Caco-2 (cell line): ENCODE results near the gene AKT3. TPM values are rescaled to one million over a fixed set of nuclear protein-coding genes. Genes with fewer than 3 reads are reported as not detected.
"Not testable (repeated sequence)": the region's sequence is repeated elsewhere in the genome, so short reads cannot be mapped to it uniquely, and the experiment has no call there.

Source experiments
- BruUV-seq: library from RNA; stranded (reverse); fragments of 400-500 nt; replicated peaks from 2 replicates; lab custom pipeline; 2021; lab: Mats Ljungman, UMichigan
- CTCF ChIA-PET: fragments of 300-600 bp; sonication (Branson Sonifier 250); formaldehyde crosslinking; loops from one replicate; lab custom pipeline; 2022; ENCODE audit warnings: antibody characterized with exemption; lab: Charles Lee
- POLR2A ChIA-PET: fragments of 300-600 bp; sonication (Branson Sonifier 250); formaldehyde crosslinking; loops from one replicate; lab custom pipeline; 2022; ENCODE audit warnings: antibody characterized with exemption; lab: Charles Lee
- DNase-seq, 2 experiments: peaks; one replicate each; pipeline versions ENCODE4 v3.0.0 to v3.0.0-alpha.2; 2020 to 2022
- H3K27me3 ChIP-seq: replicated peaks from 2 replicates; pipeline ENCODE4 v1.6.0; 2011; ENCODE audit warnings: low read length; ENCODE audit not compliant: control insufficient read depth, insufficient read depth
- H3K36me3 ChIP-seq: 2 replicates; pipeline ENCODE4 v1.5.1; 2011; ENCODE audit warnings: low read length; ENCODE audit not compliant: control insufficient read depth, insufficient read depth
- H3K4me1 ChIP-seq: fragments of 250-450 bp; sonication (Bioruptor Pico); 2 replicates; pipeline ENCODE4 v1.5.1; 2020; ENCODE audit warnings: mild to moderate bottlenecking
- H3K4me3 ChIP-seq: 2 replicates; pipeline ENCODE4 v1.5.1; 2011; ENCODE audit warnings: low read depth, mild to moderate bottlenecking, control low read depth, low read length
- H3K9me3 ChIP-seq: fragments of 250-450 bp; sonication (Bioruptor Pico); 2 replicates; pipeline ENCODE4 v1.5.1; 2020; ENCODE audit warnings: mild to moderate bottlenecking, moderate library complexity
- H3K27ac Mint-ChIP-seq: one replicate; pipeline ENCODE4 v1.8.0; 2022; ENCODE audit warnings: mixed read lengths; ENCODE audit not compliant: unreplicated experiment
- H3K27me3 Mint-ChIP-seq: one replicate; pipeline ENCODE4 v1.8.0; 2022; ENCODE audit warnings: mixed read lengths; ENCODE audit not compliant: insufficient read depth, unreplicated experiment
- H3K36me3 Mint-ChIP-seq: one replicate; pipeline ENCODE4 v1.8.0; 2022; ENCODE audit warnings: mild to moderate bottlenecking, mixed read lengths; ENCODE audit not compliant: insufficient read depth, unreplicated experiment
- H3K4me1 Mint-ChIP-seq: one replicate; pipeline ENCODE4 v1.8.0; 2022; ENCODE audit warnings: low read depth, mixed read lengths; ENCODE audit not compliant: unreplicated experiment
- H3K4me3 Mint-ChIP-seq: one replicate; pipeline ENCODE4 v1.8.0; 2022; ENCODE audit warnings: mild to moderate bottlenecking, moderate library complexity, mixed read lengths; ENCODE audit not compliant: unreplicated experiment
- H3K9me3 Mint-ChIP-seq: one replicate; pipeline ENCODE4 v1.8.0; 2022; ENCODE audit warnings: mixed read lengths; ENCODE audit not compliant: unreplicated experiment
- intact Hi-C: fragments of 100-400 bp; cut with micrococcal nuclease; formaldehyde crosslinking; loops from one replicate; pipeline ENCODE4 v1.10.0; 2022; ENCODE audit not compliant: unreplicated experiment
- total RNA-seq: library from RNA; stranded (reverse); gene quantifications from 2 replicates; pipeline ENCODE4 v1.2.3, GENCODE V29; 2022
- TF ChIP-seq, protein P1 (sequence below), 2 experiments: fragments of 200-600 bp in 1 of 2; IDR thresholded peaks; 1 replicate in 1 of 2; 2 replicates in 1 of 2; pipeline versions ENCODE4 v1.5.1 to v1.8.0; 2011 to 2022; ENCODE audit warnings: antibody characterized with exemption in 1 of 2, control low read depth in 1 of 2, inconsistent platforms in 1 of 2, low read depth in 1 of 2, low read length in 1 of 2, mild to moderate bottlenecking in 1 of 2, moderate library complexity in 1 of 2; ENCODE audit not compliant: insufficient read depth in 1 of 2, severe bottlenecking in 1 of 2, unreplicated experiment in 1 of 2

AKT3 gene
- total RNA-seq, 1 experiment from 2014 or later: 3.7 TPM

DNA sequence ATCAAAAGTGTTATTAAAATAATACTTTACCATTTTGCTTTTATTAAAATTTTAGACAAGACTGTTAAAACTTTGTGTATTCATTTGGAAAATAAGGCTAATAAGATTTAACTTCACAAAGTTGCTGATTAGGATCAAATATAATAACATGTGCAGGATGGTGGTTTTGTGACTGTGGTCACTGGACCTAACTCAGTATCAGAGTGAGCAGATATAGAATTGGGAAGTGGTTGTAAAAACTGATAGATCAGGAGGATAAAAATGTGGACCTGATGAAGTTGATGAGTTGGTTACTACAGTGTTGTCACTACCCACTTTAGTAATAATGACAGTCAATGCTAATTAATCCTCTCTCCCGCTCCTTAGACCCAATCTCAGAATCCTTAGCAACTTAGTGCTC, 186.4 kb downstream of the AKT3 start:
- TF ChIP-seq, protein P1, sequence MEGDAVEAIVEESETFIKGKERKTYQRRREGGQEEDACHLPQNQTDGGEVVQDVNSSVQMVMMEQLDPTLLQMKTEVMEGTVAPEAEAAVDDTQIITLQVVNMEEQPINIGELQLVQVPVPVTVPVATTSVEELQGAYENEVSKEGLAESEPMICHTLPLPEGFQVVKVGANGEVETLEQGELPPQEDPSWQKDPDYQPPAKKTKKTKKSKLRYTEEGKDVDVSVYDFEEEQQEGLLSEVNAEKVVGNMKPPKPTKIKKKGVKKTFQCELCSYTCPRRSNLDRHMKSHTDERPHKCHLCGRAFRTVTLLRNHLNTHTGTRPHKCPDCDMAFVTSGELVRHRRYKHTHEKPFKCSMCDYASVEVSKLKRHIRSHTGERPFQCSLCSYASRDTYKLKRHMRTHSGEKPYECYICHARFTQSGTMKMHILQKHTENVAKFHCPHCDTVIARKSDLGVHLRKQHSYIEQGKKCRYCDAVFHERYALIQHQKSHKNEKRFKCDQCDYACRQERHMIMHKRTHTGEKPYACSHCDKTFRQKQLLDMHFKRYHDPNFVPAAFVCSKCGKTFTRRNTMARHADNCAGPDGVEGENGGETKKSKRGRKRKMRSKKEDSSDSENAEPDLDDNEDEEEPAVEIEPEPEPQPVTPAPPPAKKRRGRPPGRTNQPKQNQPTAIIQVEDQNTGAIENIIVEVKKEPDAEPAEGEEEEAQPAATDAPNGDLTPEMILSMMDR (IDR thresholded peaks at IDR 0.05; ENCODE audit: insufficient read depth in 1 of 2, low read depth in 1 of 2, low read length in 1 of 2, severe bottlenecking in 1 of 2, unreplicated experiment in 1 of 2): no peak
- CTCF ChIA-PET: no interaction called here
- H3K4me3 ChIP-seq: no peak overlapping the region
- H3K9me3 Mint-ChIP-seq: no peaks in the 10 kb centered on the region
- H3K9me3 ChIP-seq: no peaks in the 10 kb centered on the region
- intact Hi-C loops: no loop called here
- H3K4me1 Mint-ChIP-seq: no peaks in the 10 kb centered on the region
- BruUV-seq: no TSS peak
- no peaks in the 10 kb centered on the region for H3K4me1 ChIP-seq
- H3K27me3 Mint-ChIP-seq: peaks cover 7% of the 10 kb centered on the region
- H3K27ac Mint-ChIP-seq: no peak overlapping the region
- H3K36me3 Mint-ChIP-seq: no peaks in the 10 kb centered on the region
- no peak overlapping the region for H3K4me3 Mint-ChIP-seq
- POLR2A ChIA-PET: no interaction called here
- H3K36me3 ChIP-seq: no peaks in the 10 kb centered on the region
- H3K27me3 ChIP-seq: no peaks in the 10 kb centered on the region
- DNase-seq: no peak

DNA sequence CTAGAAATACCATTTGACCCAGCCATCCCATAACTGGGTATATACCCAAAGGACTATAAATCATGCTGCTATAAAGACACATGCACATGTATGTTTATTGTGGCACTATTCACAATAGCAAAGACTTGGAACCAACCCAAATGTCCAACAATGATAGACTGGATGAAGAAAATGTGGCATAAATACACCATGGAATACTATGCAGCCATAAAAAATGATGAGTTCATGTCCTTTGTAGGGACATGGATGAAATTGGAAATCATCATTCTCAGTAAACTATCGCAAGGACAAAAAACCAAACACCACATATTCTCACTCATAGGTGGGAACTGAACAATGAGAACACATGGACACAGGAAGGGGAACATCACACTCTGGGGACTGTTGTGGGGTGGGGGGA, 187.9 kb downstream of the AKT3 start:
- H3K4me3 ChIP-seq, H3K27me3 Mint-ChIP-seq, H3K36me3 ChIP-seq, H3K27me3 ChIP-seq, intact Hi-C loops, H3K4me1 ChIP-seq, POLR2A ChIA-PET, CTCF ChIA-PET, H3K9me3 ChIP-seq, H3K4me1 Mint-ChIP-seq, BruUV-seq, H3K4me3 Mint-ChIP-seq, H3K36me3 Mint-ChIP-seq, H3K9me3 Mint-ChIP-seq, H3K27ac Mint-ChIP-seq, DNase-seq: not testable (repeated sequence)

DNA sequence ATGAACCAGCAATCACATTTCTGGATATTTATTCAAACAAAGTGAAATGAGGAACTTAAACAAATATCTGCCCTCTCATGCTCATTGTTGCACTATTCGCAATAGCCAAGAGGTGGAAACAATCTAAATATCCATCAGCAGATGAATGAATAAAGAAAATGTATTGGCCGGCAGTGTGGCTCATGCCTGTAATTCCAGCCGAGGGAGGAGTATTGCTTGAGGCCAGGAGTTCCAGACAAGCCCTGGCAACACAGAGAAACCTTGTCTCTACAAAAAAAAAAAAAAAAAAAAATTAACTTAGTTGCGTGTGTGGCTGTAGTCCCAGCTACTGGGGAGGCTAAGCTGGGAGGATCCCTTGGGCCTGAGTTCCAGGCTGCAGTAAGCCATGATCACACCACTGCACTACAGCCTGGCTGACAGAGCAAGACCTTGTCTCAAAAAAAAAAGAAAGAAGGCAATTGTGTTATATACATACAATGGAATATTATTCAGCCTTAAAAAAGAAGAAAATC, 191.4 kb downstream of the AKT3 start:
- DNase-seq: no peak
- Histone ChIP-seq H3K4me3 (no peak overlapping the region), H3K36me3 (no peaks in the 10 kb centered on the region), H3K27me3 (no peaks in the 10 kb centered on the region), H3K9me3 (no peaks in the 10 kb centered on the region), H3K4me1 (no peaks in the 10 kb centered on the region)
- Mint-ChIP-seq H3K9me3 (no peaks in the 10 kb centered on the region), H3K4me1 (no peaks in the 10 kb centered on the region), H3K27ac (no peak overlapping the region), H3K4me3 (no peak overlapping the region), H3K27me3 (no peaks in the 10 kb centered on the region), H3K36me3 (no peaks in the 10 kb centered on the region)
- no TSS peak for BruUV-seq
- intact Hi-C loops: no loop called here
- TF ChIP-seq, protein P1 (IDR thresholded peaks at IDR 0.05; ENCODE audit: insufficient read depth in 1 of 2, low read depth in 1 of 2, low read length in 1 of 2, severe bottlenecking in 1 of 2, unreplicated experiment in 1 of 2): no peak
- POLR2A ChIA-PET: no interaction called here
- CTCF ChIA-PET: no interaction called here

DNA sequence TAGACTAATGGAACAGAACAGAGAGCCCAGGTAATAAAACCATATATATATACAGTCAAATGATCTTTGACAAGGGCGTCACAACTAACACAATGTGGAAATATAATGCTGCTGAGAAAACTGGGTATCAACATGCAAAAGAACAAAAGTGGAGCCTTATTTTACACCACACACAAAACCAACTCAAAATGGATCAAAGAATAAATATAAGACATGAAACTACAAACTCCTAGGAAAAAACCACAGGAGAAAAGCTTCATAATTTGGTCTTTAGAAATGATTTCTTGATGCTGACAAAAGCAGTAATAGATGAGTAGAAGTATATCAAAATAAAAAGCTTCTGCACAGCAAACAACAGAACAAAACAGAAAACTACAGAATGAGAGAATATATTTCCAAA, 192.2 kb downstream of the AKT3 start:
- H3K4me3 Mint-ChIP-seq: no peak overlapping the region
- H3K4me3 ChIP-seq: no peak overlapping the region

DNA sequence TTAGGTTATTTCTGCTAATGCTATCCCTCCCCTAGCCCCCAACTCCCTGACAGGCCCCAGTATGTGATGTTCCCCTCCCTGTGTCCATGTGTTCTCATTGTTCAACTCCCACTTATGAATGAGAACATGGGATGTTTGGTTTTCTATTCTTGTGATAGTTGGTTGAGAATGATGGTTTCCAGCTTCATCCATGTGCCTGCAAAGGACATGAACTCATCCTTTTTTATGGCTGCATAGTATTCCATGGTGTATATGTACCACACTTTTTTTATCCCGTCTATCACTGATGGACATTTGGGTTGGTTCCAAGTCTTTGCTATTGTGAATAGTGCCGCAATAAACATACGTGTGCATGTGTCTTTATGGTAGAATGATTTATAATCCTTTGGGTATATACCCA, 200.5 kb downstream of the AKT3 start:
- not testable (repeated sequence) for BruUV-seq

More for the DNA sequence above, 192.2 kb downstream of the AKT3 start:
- DNase-seq: no peak
- no peaks in the 10 kb centered on the region for H3K9me3 ChIP-seq
- intact Hi-C loops: no loop called here
- H3K27me3 ChIP-seq: no peaks in the 10 kb centered on the region
- H3K4me1 ChIP-seq: no peaks in the 10 kb centered on the region
- ChIA-PET POLR2A (no interaction called here), CTCF (no interaction called here)
- Mint-ChIP-seq H3K27me3 (no peaks in the 10 kb centered on the region), H3K36me3 (no peaks in the 10 kb centered on the region), H3K9me3 (no peaks in the 10 kb centered on the region), H3K27ac (no peak overlapping the region), H3K4me1 (peaks cover under 1% of the 10 kb centered on the region)
- H3K36me3 ChIP-seq: no peaks in the 10 kb centered on the region
- no TSS peak for BruUV-seq
- TF ChIP-seq, protein P1 (IDR thresholded peaks at IDR 0.05; ENCODE audit: insufficient read depth in 1 of 2, low read depth in 1 of 2, low read length in 1 of 2, severe bottlenecking in 1 of 2, unreplicated experiment in 1 of 2): no peak

More for the DNA sequence above, 200.5 kb downstream of the AKT3 start:
- POLR2A ChIA-PET, CTCF ChIA-PET, H3K9me3 ChIP-seq, H3K27ac Mint-ChIP-seq, intact Hi-C loops, H3K4me1 Mint-ChIP-seq, H3K36me3 ChIP-seq, H3K4me1 ChIP-seq, H3K4me3 ChIP-seq, H3K27me3 ChIP-seq, H3K36me3 Mint-ChIP-seq, H3K4me3 Mint-ChIP-seq, H3K27me3 Mint-ChIP-seq, DNase-seq: not testable (repeated sequence)
- peaks cover 10% of the 10 kb centered on the region for H3K9me3 Mint-ChIP-seq
